K562 (cell line): Measurements from ENCODE around the gene TWSG1.

Source experiments
- POLR2AphosphoS5 ChIP-seq: IDR thresholded peaks from 2 replicates; pipeline ENCODE4 v1.6.1; 2011; ENCODE audit warnings: mild to moderate bottlenecking, low read depth, low read length, moderate library complexity; ENCODE audit not compliant: control insufficient read depth, insufficient read depth
- SP1 ChIP-seq: sonication (generic); formaldehyde crosslinking; IDR thresholded peaks from 2 replicates; pipeline ENCODE4 v1.8.1; 2022; ENCODE audit warnings: mild to moderate bottlenecking, missing genetic modification reagents
- ZBTB8A ChIP-seq: fragments of 450-650 bp; IDR thresholded peaks from 2 replicates; pipeline ENCODE4 v1.6.1; 2018; ENCODE audit warnings: mild to moderate bottlenecking, moderate library complexity; ENCODE audit not compliant: partially characterized antibody
- ZKSCAN3 ChIP-seq: fragments of 250-450 bp; sonication (Bioruptor Pico); IDR thresholded peaks from 2 replicates; pipeline ENCODE4 v1.4.0; 2020
- TF ChIP-seq, protein P1 (sequence below), 3 experiments: IDR thresholded peaks in 2 of 3; conservative IDR thresholded peaks in 1 of 3; 2 replicates each; pipeline ENCODE4 v1.5.1; 2011 to 2012; ENCODE audit warnings: low read length in 3 of 3, mild to moderate bottlenecking in 3 of 3, control low read depth in 2 of 3, improper control_type of control experiment in 1 of 3, inconsistent platforms in 1 of 3, low read depth in 1 of 3, mixed read lengths in 1 of 3, moderate library complexity in 1 of 3; ENCODE audit not compliant: insufficient read depth in 2 of 3

DNA sequence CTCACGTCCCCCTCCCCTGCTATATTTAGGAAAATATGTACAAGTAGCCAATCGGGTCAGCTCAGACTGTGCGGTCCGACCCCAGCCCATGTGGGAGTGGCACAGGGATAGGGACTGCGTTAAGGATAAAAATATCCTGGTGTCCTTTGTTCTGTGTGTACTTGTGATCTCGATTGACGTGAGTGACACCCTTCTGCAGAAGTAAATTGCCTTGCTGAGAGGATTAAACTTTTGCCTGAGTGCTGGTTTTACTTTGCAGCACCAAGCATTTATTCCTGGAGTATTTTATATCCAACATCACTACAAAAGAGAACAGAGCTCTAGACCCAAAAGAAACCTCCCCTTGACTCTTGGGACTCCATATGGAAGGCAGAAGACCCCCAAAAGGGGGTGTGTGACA, 112.8 kb downstream of the TWSG1 start:
- TF ChIP-seq POLR2AphosphoS5 (no peak), SP1 (CRISPR knock-in tag) (no peak), ZKSCAN3 (CRISPR knock-in tag) (no peak), ZBTB8A (no peak)
- TF ChIP-seq, protein P1, sequence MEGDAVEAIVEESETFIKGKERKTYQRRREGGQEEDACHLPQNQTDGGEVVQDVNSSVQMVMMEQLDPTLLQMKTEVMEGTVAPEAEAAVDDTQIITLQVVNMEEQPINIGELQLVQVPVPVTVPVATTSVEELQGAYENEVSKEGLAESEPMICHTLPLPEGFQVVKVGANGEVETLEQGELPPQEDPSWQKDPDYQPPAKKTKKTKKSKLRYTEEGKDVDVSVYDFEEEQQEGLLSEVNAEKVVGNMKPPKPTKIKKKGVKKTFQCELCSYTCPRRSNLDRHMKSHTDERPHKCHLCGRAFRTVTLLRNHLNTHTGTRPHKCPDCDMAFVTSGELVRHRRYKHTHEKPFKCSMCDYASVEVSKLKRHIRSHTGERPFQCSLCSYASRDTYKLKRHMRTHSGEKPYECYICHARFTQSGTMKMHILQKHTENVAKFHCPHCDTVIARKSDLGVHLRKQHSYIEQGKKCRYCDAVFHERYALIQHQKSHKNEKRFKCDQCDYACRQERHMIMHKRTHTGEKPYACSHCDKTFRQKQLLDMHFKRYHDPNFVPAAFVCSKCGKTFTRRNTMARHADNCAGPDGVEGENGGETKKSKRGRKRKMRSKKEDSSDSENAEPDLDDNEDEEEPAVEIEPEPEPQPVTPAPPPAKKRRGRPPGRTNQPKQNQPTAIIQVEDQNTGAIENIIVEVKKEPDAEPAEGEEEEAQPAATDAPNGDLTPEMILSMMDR (IDR thresholded peaks at IDR 0.05 in 2 of 3, conservative IDR thresholded peaks at IDR 0.05 in 1 of 3; ENCODE audit: insufficient read depth in 2 of 3, low read depth in 1 of 3, low read length in 3 of 3) = no peak
